GM19372 (cell line): Measurements from ENCODE around the gene MAGT1.
"Not testable (repeated sequence)": the region's sequence is repeated elsewhere in the genome, so short reads cannot be mapped to it uniquely, and the experiment has no call there.

Experiments used
- ATAC-seq: cut with Tn5 transposase; IDR thresholded peaks from one replicate; pipeline ENCODE4 v1.9.1; 2021; ENCODE audit warnings: mild to moderate bottlenecking, low read depth, moderate library complexity; ENCODE audit not compliant: unreplicated experiment

MAGT1 gene

GRCh38 chrX:77881418-77881817 lies 13.8 kb downstream of the MAGT1 start:
- not testable (repeated sequence) for ATAC-seq

- ATAC-seq, result no peak
Observed at GRCh38 chrX:77875372-77875771, 19.9 kb downstream of the MAGT1 start.

GRCh38 chrX:77831544-77831943 lies 63.7 kb downstream of the MAGT1 start:
- ATAC-seq, result not testable (repeated sequence)

- ATAC-seq, result not testable (repeated sequence)
Observed at GRCh38 chrX:77821989-77822388, 73.2 kb downstream of the MAGT1 start.

GRCh38 chrX:77820091-77820727 lies 75.0 kb downstream of the MAGT1 start:
- no peak for ATAC-seq

- ATAC-seq, result no peak
Observed at GRCh38 chrX:77814210-77814609, 81.0 kb downstream of the MAGT1 start.

- no peak for ATAC-seq
Observed at GRCh38 chrX:77802201-77802600, 93.0 kb downstream of the MAGT1 start.

- no peak for ATAC-seq
Observed at GRCh38 chrX:77795124-77795523, 100.1 kb downstream of the MAGT1 start.

GRCh38 chrX:77793946-77794345 lies 101.3 kb downstream of the MAGT1 start:
- no peak for ATAC-seq

GRCh38 chrX:77788050-77788449 lies 107.2 kb downstream of the MAGT1 start:
- no peak for ATAC-seq

- no peak for ATAC-seq
Observed at GRCh38 chrX:77786365-77786680, 108.9 kb downstream of the MAGT1 start.

GRCh38 chrX:77785486-77786364 lies 109.5 kb downstream of the MAGT1 start, which contains the start of gene ATRX:
Gene ATRX (minus strand): TSS chrX:77786216. CDS start chrX:77786001, 215 bp downstream.
- peak; percentile 92 for ATAC-seq

GRCh38 chrX:77779695-77780094 lies 115.5 kb downstream of the MAGT1 start:
- no peak for ATAC-seq

GRCh38 chrX:77776659-77777058 lies 118.6 kb downstream of the MAGT1 start:
- no peak for ATAC-seq
